Astrocyte of the cerebellum (primary cell): ENCODE data around the gene AGPAT4.
"Not testable (repeated sequence)": the region's sequence is repeated elsewhere in the genome, so short reads cannot be mapped to it uniquely, and the experiment has no call there.

Source experiments
- DNase-seq: peaks from one replicate; pipeline ENCODE4 v3.0.0-alpha.2; 2011; ENCODE audit warnings: low read depth
- H3K4me3 ChIP-seq: 2 replicates; pipeline ENCODE4 v1.5.1; 2011; ENCODE audit warnings: mild to moderate bottlenecking, low read depth, low read length, moderate library complexity
- CTCF ChIP-seq: IDR thresholded peaks from 2 replicates; pipeline ENCODE4 v1.5.1; 2012; ENCODE audit warnings: low read length, low read depth, moderate library complexity, mild to moderate bottlenecking; ENCODE audit errors: missing control alignments
- in situ Hi-C: cut with HindIII; loops from 2 replicates; pipeline ENCODE4 v1.10.0; 2017; ENCODE audit warnings: low sequenced_read_pairs

Gene AGPAT4

GRCh38 chr6:161128230-161128629, 145.6 kb downstream of the AGPAT4 start:
- in situ Hi-C loops = loop anchor here (5.0 kb wide), 1 partner anchor 34 kb away; no protein-coding TSS in a partner anchor

GRCh38 chr6:161127071-161127740, 146.7 kb downstream of the AGPAT4 start:
- H3K4me3 ChIP-seq = no peak overlapping the region
- no peak for DNase-seq
- in situ Hi-C loops = loop anchor here (5.0 kb wide), 1 partner anchor 35 kb away; no protein-coding TSS in a partner anchor
- no peak for TF ChIP-seq CTCF

More at GRCh38 chr6:161128230-161128629, 145.6 kb downstream of the AGPAT4 start:
- no peak overlapping the region for H3K4me3 ChIP-seq
- DNase-seq = no peak
- TF ChIP-seq CTCF = no peak

- TF ChIP-seq CTCF = no peak
- in situ Hi-C loops = loop anchor here (5.0 kb wide), 1 partner anchor 37 kb away; no protein-coding TSS in a partner anchor
- no peak overlapping the region for H3K4me3 ChIP-seq
- DNase-seq = no peak
Observed at GRCh38 chr6:161125591-161125990, 148.3 kb downstream of the AGPAT4 start.

- DNase-seq, H3K4me3 ChIP-seq, in situ Hi-C loops: not testable (repeated sequence)
Observed at GRCh38 chr6:161123319-161123718, 150.5 kb downstream of the AGPAT4 start.

GRCh38 chr6:161117942-161118341, 155.9 kb downstream of the AGPAT4 start:
- TF ChIP-seq CTCF = no peak
- DNase-seq = no peak
- no peak overlapping the region for H3K4me3 ChIP-seq
- in situ Hi-C loops = no loop called here

GRCh38 chr6:161117308-161117707, 156.6 kb downstream of the AGPAT4 start:
- in situ Hi-C loops = no loop called here

More at GRCh38 chr6:161117308-161117707, 156.6 kb downstream of the AGPAT4 start:
- no peak overlapping the region for H3K4me3 ChIP-seq
- no peak for TF ChIP-seq CTCF
- DNase-seq = no peak
